ENCODE data around the gene SOAT2.
"Not testable (repeated sequence)": the region's sequence is repeated elsewhere in the genome, so short reads cannot be mapped to it uniquely, and the experiment has no call there.

The SOAT2 gene

DNA sequence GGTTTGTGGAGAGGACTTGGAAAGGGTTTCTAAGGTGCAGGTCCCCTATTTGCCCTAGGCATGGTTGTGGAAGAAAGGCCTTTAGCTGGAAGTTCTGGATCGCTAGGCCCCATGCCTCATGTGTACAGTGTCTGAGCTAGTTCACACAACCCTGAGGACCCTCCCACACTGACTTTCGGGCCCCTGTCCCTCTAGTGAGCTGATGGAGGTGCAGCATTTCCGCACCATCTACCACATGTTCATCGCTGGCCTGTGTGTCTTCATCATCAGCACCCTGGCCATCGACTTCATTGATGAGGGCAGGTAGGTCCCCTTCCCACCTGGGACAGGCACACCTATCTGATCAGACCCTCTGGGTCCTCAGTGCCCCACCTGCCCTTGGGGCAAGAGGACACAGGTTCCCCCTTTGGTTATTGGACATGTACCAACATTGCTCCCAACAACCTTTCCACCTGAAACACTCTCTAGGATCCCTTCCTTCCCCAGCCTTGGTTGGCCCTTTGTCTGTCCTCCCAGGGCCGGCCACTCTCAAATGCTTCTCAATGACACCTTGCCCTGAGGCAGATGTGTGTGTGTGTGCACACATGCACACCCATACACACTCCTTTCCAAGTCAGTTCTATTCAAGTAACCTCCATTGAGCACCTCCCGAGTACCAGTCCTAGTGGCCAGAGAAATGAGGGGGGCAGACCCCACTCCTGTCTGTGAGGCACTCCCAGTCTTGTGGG is 2.6 kb downstream of the SOAT2 start:
- no peak for DNase-seq

DNA sequence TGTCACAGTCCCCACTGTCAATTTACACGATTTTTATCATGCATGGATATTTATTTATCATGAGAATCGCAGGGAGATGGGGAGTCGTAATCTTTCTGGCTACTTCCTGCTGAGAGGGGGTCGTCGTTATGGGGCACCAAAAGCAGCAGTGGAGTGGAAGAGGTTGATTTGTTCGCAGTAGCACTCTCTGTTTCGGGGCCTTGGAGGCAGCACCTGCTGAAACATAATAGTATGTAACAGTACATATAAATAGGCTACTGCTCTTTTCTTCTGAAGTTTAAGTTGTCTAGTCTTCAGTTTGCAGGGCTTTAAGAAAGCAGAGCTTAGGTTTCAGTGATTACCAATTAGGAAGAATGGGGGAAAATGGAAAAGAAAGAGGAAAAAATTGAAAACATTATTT is 3.8 kb downstream of the SOAT2 start:
- DNase-seq, result no peak

DNA sequence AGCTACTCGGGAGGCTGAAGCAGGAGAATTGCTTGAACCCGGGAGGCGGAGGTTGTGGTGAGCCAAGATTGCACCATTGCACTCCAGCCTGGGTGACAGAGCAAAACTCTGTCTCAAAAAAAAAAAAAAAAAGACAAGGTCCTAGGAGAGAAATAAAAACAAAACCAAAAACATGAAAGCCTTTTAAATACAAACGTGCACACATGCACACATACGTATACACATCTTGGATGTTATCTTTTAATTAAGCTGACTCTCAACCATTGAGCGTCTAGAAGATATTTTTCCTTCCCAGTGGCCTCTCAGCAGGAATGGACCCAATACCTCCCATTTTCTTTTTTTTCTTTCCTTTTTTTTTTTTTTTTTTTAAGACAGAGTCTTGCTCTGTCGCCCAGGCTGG is 9.1 kb downstream of the SOAT2 start:
- DNase-seq, result not testable (repeated sequence)

DNA sequence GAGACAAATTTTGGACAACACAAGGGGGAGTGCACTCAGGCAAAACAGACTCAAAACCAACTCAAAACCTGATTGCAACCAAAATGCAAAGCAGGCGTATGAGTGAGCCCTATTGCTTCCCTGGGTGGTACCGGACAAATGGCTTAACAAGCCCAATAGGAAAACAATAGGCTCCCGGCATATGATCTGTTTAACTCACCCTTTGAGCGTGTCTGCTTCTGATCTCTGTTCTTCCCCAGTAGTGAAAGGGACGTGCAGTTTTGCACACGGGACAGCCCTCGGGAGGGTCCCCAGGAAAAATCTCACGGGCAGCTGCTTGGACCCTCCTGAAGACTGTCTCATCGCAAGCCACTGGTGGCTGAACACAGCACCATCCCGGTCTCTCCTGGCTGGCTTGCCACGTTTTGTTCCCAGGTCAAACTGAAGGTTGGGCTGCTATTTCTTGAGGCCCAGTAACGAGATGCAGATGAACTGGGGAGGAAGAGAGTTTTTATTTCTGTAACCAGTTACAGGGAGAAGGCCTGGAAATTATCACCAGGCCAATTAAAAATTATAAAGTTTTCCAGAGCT is 9.9 kb downstream of the SOAT2 start:
- no peak for DNase-seq

DNA sequence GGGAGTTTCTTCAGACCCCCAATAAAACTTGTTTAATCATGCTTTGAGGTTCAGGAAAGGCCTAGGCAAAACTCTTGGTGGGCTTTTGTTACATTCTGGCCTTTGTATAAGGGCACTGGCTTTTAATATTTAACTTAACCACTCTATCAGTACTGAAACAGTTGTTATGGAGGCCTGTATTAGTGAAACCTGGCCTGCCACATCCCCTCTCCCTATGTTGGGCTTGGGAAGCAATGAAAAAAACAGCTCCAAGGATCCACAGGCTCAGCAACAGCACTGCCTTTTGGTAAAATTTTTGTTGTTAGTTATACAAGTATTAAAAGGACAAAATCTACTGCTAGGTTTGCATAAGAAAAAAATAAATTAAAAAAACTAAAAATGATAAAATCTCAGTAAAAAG is 10.7 kb downstream of the SOAT2 start:
- DNase-seq, result no peak

DNA sequence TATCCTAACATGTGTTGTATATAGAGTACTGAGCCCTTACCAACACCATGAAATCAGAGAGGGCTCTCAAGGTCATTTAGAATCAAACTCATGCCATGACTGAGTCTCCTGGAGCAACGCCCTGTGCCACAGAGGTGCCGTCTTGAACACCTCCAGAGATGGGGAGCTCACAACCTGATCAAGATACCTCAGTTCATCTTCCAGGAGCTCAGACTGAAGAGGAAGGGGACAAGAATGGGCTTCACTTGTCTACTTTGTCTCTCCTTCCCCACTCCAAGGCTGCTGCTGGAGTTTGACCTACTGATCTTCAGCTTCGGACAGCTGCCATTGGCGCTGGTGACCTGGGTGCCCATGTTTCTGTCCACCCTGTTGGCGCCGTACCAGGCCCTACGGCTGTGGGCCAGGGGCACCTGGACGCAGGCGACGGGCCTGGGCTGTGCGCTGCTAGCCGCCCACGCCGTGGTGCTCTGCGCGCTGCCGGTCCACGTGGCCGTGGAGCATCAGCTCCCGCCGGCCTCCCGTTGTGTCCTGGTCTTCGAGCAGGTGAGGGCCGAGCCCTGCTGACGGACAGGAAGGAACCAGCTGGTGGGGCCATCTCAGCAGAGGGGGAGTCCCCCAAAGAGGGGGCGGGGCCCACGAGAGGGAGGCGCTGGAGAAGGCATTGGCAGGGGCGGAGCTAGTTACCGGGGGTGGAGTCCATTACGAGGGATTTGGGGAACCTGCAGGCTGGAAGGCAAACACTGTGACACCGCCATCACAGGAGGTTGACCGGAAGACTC is 12.0 kb downstream of the SOAT2 start:
- DNase-seq, result no peak

DNA sequence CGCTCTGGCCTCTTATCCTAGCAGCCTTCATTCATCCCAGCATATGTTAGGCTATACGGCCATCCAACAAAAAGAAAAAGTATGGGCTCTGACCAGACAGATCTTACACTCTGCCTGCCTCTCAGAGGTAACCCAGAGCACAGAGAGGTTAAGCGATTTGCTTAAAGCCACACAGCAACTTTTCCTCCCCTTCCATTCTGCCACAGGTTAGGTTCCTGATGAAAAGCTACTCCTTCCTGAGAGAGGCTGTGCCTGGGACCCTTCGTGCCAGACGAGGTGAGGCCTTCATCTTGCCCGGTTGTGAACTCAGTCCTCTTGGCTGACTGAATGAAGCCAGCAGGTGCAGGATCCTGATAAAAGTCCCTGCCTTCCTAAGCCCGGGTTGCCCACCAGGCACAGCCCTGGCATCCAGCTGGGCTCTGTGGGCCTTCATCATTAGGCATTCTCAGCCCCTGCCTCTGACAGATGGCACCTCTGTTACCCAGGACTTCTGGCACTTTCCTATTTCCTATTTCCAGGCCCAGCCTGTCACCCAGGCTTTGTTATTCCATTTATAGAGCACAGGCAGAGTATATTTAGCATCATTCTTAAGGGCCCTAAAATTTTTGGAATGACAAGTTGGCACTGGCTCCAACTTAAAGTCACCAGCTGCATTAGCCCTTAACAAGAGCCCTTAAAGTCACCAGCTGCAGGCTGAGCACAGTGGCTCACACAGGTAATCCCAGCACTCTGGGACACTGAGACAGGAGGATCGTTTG is 12.8 kb downstream of the SOAT2 start:
- DNase-seq, result no peak

DNA sequence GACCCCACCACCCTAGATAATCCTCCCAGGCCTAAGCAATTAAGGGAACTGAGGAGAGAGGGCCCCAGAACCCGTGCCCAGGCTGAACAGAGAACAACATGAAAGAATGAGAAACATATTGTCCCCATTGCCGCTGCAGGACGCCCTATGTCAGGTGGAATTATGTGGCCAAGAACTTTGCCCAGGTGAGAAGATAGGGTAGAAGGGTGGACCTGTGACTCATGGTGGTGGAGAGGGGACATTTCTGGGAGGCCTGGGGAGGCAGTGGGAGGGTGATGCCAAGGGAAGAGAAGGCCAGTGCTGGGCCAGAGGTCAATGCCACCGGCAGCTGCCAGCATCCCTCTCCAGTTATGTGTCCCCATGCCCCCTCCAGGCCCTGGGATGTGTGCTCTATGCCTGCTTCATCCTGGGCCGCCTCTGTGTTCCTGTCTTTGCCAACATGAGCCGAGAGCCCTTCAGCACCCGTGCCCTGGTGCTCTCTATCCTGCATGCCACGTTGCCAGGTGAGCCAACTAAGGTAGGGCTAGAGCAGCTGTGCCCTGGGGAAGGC is 15.5 kb downstream of the SOAT2 start:
- DNase-seq, result no peak

DNA sequence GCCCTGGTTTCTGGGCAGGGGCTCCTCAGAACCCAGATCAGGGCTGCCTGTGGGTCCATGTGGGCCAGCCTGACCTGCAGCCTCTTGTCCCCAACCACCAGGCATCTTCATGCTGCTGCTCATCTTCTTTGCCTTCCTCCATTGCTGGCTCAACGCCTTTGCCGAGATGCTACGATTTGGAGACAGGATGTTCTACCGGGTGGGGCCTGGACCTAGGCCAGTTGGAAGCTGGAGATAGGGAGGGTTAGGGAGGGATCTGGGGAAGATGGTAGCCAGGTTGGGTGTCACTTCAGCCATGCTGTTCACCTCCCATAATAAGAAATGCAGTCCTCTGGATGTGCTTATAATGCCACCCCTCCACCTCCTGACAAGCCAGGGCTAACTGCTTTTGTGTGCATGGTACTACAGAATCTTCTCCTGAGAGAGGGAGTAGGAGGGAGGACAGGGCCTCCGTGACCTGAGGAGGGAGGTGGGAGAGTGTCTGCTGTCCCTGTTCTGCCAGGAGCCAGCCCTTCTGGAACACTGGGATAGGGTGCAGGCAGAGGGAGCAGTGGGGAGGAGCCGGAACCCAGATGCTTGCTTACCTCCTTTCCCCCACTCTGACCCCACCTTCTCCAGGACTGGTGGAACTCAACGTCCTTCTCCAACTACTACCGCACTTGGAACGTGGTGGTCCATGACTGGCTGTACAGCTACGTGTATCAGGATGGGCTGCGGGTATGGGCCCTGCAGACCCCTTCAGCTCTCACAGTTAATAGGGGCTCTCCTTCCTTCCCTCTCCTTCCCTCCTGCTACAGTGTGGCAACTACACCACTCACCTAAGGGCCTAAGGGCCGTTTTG is 17.6 kb downstream of the SOAT2 start:
- no peak for DNase-seq

DNA sequence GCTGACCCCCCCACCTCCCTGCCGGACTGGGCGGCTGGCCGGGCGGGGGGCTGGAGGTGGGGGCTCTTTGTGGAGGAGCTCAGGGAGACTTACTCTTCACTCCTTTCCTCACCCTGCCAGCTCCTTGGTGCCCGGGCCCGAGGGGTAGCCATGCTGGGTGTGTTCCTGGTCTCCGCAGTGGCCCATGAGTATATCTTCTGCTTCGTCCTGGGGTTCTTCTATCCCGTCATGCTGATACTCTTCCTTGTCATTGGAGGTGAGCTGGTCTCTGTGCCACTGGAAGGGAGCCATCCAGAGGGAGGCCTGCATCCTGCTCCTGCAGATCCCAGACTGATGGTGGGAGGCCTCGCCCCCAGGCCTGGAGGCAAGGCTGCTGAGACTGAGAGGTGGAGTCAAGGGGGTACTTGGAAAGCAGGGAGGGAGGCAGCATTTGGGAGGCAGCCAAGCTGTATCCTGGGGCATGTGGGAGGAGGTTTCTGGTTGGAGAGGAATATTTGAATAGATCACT is 19.7 kb downstream of the SOAT2 start:
- no peak for DNase-seq

DNA sequence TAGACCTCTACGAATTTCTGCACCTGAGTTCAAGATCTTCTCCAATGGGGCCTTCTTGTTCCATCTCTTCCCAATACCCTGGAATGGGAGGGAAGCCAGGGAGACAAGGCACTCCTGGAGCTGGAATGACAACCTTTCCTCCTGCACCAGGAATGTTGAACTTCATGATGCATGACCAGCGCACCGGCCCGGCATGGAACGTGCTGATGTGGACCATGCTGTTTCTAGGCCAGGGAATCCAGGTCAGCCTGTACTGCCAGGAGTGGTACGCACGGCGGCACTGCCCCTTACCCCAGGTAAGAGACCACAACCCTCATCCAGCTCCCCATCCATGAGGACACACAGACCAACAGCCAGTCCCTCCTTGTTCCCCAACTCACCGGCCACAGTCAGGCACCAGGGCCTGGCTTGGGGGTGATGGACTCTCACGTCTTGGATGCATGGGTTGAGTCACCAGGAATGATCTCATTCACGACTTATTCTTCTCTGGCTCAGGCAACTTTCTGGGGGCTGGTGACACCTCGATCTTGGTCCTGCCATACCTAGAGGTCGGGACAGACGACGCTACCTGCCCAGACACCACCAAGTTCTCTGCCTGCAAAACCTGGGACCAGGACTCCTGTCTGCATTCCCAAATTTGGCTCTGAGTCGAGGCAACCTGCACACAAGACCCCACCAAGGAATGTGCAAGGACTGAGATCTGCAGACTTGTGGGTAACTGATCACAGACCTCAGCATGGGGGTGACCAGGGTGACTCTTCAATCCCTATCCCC is 20.5 kb downstream of the SOAT2 start:
- no peak for DNase-seq

DNA sequence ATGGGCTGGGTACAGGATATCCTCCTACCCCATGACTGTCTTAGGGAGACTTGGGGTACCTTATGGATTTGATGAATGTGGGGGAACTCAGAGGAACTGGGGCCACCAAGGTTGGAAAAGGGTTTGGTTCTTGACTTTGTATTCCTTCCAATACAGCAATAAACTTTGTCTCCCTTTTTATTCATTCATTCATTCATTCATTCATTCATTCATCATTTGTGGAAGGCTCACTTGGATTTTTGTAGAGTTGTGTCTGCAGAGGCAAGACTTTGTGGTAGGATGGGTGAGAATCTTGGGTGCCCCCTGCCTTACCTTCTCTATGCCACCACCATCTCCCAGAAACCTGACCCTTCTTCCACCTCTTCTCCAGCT is 21.1 kb downstream of the SOAT2 start:
- DNase-seq, result no peak

DNA sequence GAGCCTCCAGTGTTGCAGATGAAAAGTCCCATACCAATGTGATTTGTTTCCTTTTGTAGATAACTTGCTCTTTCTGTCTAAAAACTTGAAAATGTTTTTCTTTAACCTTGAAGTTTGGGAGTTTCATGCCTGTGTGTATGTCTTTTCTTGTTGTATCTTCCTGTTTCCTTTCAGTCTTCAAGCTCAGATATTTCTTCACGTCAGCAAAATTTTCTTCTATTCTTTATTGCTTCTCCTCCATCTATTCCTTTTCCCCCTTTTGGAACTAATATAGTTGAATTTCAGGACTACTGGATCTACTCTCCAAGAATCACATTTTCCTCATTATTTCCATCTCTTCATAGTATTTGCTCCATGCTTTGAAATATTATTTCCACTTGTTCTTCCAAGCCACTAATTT is 23.9 kb downstream of the SOAT2 start:
- DNase-seq, result no peak

DNA sequence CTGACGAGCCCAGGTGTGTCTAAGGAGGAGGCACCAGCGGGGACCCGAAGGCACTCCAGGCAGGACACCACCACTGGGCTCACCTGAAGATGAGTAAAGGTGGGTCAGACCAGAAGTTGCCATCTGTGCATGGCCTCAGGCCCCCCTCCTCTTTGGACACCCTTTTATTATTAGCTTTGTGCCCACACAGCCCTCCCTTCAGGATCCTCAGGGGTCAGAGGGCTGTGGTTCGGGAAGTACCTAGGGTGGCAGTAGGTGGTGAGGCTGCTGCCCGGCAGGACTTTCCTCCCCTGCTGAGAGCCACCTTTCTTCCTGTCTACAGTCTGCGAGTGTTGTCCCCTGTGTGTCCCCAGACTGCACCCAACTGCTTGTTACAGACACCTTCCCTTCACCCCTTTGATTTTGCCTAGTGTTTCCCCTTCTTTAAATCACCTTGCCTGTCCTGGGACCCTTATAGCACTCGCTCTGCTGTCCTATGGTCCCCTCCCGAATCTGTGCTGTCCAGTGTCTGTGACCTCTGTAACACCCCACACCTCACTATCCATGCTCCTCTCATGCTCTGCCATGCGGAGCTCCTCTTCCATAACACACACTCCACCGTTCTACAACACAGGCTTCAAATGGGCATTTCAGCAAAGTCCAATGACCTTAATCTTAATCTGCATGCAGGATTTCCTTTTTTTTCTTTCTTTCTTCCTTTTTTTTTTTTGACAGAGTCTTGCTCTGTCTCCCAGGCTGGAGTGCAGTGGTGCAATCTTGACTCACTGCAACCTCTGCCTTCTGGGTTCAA is 25.7 kb downstream of the SOAT2 start:
- DNase-seq, result no peak

DNA sequence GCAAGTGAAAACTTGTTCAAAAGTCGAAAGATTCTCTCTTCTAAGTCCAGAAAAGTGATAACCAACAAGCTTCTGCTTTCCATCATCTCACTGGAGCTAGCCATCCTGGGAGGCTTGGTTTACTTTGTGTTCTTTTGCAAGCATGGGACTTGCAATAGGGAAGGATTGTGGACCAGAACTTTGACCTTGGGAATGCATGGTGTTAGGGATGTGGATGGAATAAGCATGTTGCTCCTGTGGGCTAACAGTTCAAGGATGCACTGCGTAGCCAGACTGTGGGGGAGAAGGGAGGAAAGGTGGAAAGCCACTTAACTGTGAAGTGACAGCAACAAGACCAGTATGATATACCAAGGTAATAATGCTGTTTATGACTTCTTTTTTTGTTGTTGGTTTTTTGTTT is 28.6 kb downstream of the SOAT2 start:
- no peak for DNase-seq

DNA sequence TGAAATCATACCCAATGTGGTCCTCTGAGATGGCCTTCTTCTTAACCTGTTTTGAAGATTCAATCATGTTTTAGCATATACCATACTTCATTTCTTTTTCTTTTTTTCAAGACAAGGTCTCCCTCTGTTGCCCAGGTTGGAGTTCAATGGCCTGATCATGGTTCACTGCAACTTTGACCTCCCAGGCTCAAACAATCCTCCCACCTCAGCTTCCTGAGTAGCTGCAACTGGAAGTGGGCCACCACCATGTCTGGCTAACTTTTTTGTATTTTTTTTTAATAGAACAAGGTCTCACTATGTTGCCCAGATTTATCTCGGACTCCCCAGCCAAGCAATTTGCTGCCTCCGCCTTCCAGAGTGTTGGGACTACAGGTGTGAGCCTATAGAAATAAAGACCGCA is 30.4 kb downstream of the SOAT2 start:
- DNase-seq, result no peak

DNA sequence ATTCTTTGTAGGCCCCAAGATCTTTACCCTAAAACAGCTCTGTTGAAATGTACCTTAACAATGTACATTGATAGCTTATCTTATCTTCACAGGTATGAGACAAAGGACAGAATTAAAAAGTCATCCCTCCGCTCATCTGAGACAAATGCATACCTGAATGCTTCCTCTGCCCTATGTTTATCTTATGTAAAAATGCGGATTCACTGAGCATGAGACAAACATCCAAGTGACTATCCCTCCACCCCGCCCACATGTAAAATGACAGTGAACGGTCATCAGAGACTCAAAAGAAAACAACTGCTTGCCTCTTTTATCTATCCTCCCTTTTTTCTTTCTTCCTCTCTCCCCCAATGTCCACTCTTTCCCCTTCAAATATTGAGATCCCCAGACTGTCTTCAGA is 40.1 kb downstream of the SOAT2 start:
- no peak for DNase-seq

DNA sequence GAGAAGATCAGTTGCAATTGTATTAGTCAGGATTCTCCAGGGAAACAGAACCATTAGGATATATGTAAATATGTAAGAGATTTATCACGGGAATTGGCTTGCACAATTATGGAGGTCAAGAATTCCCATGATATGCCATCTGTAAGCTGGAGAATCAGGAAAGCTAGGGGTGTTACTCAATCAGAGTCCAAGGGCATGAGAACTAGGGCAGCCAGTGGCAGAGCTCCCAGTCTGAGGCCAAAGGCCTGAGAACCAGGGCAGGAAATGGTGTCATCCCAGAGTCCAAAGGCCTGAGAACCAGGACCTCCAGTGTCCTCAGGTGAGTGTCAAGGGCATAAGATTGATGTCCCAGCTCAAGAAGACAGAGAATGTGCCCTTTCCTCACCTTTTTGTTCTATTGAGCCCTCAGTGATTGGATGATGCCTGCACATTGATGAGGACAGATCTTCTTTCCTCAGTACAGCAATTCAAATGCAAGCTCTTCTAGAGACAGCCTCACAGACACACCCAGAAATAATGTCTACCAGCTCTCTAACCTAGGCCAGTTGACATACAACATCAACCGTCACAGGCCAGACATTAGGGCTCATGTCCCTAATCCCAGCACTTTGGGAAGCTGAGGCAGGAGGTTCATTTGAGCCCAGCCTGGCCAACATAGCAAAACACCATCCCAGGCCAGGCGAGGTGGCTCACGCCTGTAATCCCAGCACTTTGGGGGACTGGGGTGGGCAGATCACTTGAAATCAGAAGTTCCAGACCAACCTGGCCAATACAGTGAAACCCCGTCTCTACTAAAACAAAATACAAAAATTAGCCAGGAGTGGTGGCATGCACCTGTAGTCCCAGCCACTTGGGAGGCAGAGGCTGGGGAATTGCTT is 42.3 kb downstream of the SOAT2 start:
- DNase-seq, result no peak

DNA sequence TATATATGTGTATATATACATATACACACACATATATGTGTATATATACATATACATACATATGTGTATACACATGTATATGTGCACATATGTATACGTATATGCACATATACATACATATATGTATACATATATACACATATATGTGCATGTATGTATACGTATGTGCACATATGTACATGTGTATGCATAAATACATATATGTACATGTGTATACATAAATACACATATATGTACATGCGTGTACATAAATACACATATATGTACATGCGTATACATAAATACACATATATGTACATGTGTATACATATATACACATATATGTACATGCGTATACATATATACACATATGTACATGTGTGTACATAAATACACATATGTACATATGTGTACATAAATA is 43.9 kb downstream of the SOAT2 start:
- no peak for DNase-seq

All from activated T-cell treated with anti-CD3 and anti-CD28 coated beads, Interleukin-2, amount 50 U/mL, for 1 hour (primary cell).